B cell (primary cell): ENCODE results near the gene PHC2. TPM values are rescaled to one million over a fixed set of nuclear protein-coding genes. Genes with fewer than 3 reads are reported as not detected.
A peak's percentile ranks its signal among the peaks of the same experiment; 100 is the strongest.

Experiments used
- ATAC-seq: fragments of 200-7000 bp; cut with Tn5 transposase; one replicate; pipeline ENCODE4 v1.10.0; 2021; ENCODE audit warnings: low read depth, mild to moderate bottlenecking, moderate number of reproducible peaks, moderate library complexity
- CTCF ChIA-PET: fragments of 350-600 bp; sonication (Branson Sonifier 250); formaldehyde crosslinking; loops from one replicate; lab custom pipeline; 2021; ENCODE audit warnings: antibody characterized with exemption, inconsistent platforms; lab: Charles Lee
- POLR2A ChIA-PET: fragments of 350-600 bp; sonication (Branson Sonifier 250); formaldehyde crosslinking; loops from one replicate; lab custom pipeline; 2021; ENCODE audit warnings: antibody characterized with exemption; lab: Charles Lee
- DNase-seq: peaks from one replicate; pipeline ENCODE4 v3.0.0; 2013
- H2AFZ ChIP-seq: 2 replicates; pipeline ENCODE4 v1.6.1; 2012; ENCODE audit warnings: mild to moderate bottlenecking, low read depth, low read length; ENCODE audit not compliant: insufficient read depth, poor library complexity, severe bottlenecking
- H3K27ac ChIP-seq, 2 donors: 1 replicate in 1 of 2; 2 replicates in 1 of 2; pipeline ENCODE4 v1.5.1; 2012 to 2013; ENCODE audit warnings: low read length in 2 of 2, mild to moderate bottlenecking in 2 of 2, moderate library complexity in 1 of 2
- H3K27me3 ChIP-seq, 4 experiments: fragments of 200-600 bp in 1 of 4; sonication (generic) in 1 of 4; replicated peaks in 1 of 4; 1 replicate in 2 of 4; 2 replicates in 2 of 4; pipeline versions ENCODE4 v1.6.1 to v1.7.0; 2013 to 2016; ENCODE audit warnings: low read length in 3 of 4, mild to moderate bottlenecking in 2 of 4, mixed read lengths in 1 of 4, moderate library complexity in 1 of 4; ENCODE audit not compliant: insufficient read depth in 4 of 4, control insufficient read depth in 3 of 4; ENCODE audit errors: control extremely low read depth in 1 of 4
- H3K36me3 ChIP-seq, 2 experiments: replicated peaks in 1 of 2; 1 replicate in 1 of 2; 2 replicates in 1 of 2; pipeline versions ENCODE4 v1.6.1 to v1.7.1; 2013; ENCODE audit warnings: low read length in 1 of 2; ENCODE audit not compliant: insufficient read depth in 2 of 2, control insufficient read depth in 1 of 2; ENCODE audit errors: control extremely low read depth in 1 of 2, extremely low read depth in 1 of 2
- H3K4me1 ChIP-seq, 2 donors: fragments of 200-600 bp in 1 of 2; sonication (generic) in 1 of 2; 1 replicate in 1 of 2; 2 replicates in 1 of 2; pipeline versions ENCODE4 v1.5.1 to v1.6.1; 2013 to 2017; ENCODE audit warnings: low read length in 2 of 2; ENCODE audit not compliant: control insufficient read depth in 2 of 2, insufficient read depth in 2 of 2
- H3K4me2 ChIP-seq: replicated peaks from 2 replicates; pipeline ENCODE3; 2012; ENCODE audit warnings: mild to moderate bottlenecking, low read depth, low read length; ENCODE audit not compliant: poor library complexity, severe bottlenecking
- H3K4me3 ChIP-seq, 5 experiments: fragments of 200-600 bp in 1 of 5; sonication (generic) in 1 of 5; 1 replicate in 3 of 5; 2 replicates in 2 of 5; pipeline versions ENCODE4 v1.5.1 to v1.7.0; 2011 to 2016; ENCODE audit warnings: low read length in 4 of 5, mild to moderate bottlenecking in 4 of 5, low read depth in 2 of 5, control low read depth in 1 of 5, moderate library complexity in 1 of 5; ENCODE audit not compliant: insufficient read depth in 1 of 5; ENCODE audit errors: control extremely low read depth in 1 of 5, extremely low read depth in 1 of 5
- H3K79me2 ChIP-seq: fragments of 200-600 bp; sonication (generic); one replicate; pipeline ENCODE4 v1.6.0; 2016; ENCODE audit warnings: low read length; ENCODE audit not compliant: control insufficient read depth, insufficient read depth
- H3K9ac ChIP-seq: fragments of 200-600 bp; sonication (generic); 2 replicates; pipeline ENCODE4 v1.6.1; 2017; ENCODE audit warnings: mild to moderate bottlenecking, low read length, moderate library complexity
- H3K9me3 ChIP-seq, 3 donors: one replicate each; pipeline versions ENCODE4 v1.6.1 to v1.7.1; 2013; ENCODE audit warnings: low read length in 2 of 3; ENCODE audit not compliant: control insufficient read depth in 2 of 3, insufficient read depth in 1 of 3; ENCODE audit errors: control extremely low read depth in 1 of 3
- H4K20me1 ChIP-seq: 2 replicates; pipeline ENCODE4 v1.6.0; 2012; ENCODE audit warnings: mild to moderate bottlenecking, low read length; ENCODE audit not compliant: insufficient read depth, control insufficient read depth, poor library complexity, severe bottlenecking
- H3K27ac Mint-ChIP-seq: one replicate; pipeline ENCODE4 v1.8.0; 2021; ENCODE audit warnings: mixed read lengths
- H3K27me3 Mint-ChIP-seq: one replicate; pipeline ENCODE4 v1.8.0; 2021; ENCODE audit warnings: mixed read lengths
- H3K4me1 Mint-ChIP-seq: one replicate; pipeline ENCODE4 v1.8.0; 2021; ENCODE audit warnings: mixed read lengths
- H3K4me3 Mint-ChIP-seq: one replicate; pipeline ENCODE4 v1.8.0; 2021; ENCODE audit warnings: mixed read lengths
- H3K9me3 Mint-ChIP-seq: one replicate; pipeline ENCODE4 v1.8.0; 2022; ENCODE audit warnings: mixed read lengths; ENCODE audit not compliant: insufficient read depth
- EZH2 ChIP-seq: IDR thresholded peaks from 2 replicates; pipeline ENCODE4 v1.6.1; 2012; ENCODE audit warnings: borderline replicate concordance, low read depth, mild to moderate bottlenecking, moderate library complexity, low read length; ENCODE audit not compliant: insufficient read depth, poor library complexity, severe bottlenecking
- whole genome bisulfite sequencing: methylation state at CpG from one replicate; pipeline ENCODE4 v1.1.5; 2013; ENCODE audit warnings: missing lambda C conversion rate; ENCODE audit not compliant: insufficient coverage; 5-methylcytosine and 5-hydroxymethylcytosine counted together
- intact Hi-C: fragments of 100-400 bp; cut with micrococcal nuclease; formaldehyde crosslinking; loops from one replicate; pipeline ENCODE4 v1.10.0; 2022
- polyA plus RNA-seq: library from polyadenylated mRNA; depleted of rRNA; stranded (reverse); fragments of >200 nt; gene quantifications from 2 replicates; pipeline ENCODE4 v1.2.3, GENCODE V29; 2012
- total RNA-seq, 2 donors: library from RNA; stranded (reverse); fragments of 120-200 nt in 1 of 2; gene quantifications; 1 replicate in 1 of 2; 2 replicates in 1 of 2; pipeline versions ENCODE4 v1.2.3 to v1.2.4, GENCODE V29; 2013 to 2022
- TF ChIP-seq, protein P1 (sequence below): fragments of 200-600 bp; IDR thresholded peaks from one replicate; pipeline ENCODE4 v1.8.0; 2022; ENCODE audit warnings: antibody characterized with exemption, mild to moderate bottlenecking

PHC2 gene
- total and polyA plus RNA-seq, 2 donors (not counting 1 experiment from before 2014, with no cell fraction given), result 23.1 to 23.4 TPM

DNA sequence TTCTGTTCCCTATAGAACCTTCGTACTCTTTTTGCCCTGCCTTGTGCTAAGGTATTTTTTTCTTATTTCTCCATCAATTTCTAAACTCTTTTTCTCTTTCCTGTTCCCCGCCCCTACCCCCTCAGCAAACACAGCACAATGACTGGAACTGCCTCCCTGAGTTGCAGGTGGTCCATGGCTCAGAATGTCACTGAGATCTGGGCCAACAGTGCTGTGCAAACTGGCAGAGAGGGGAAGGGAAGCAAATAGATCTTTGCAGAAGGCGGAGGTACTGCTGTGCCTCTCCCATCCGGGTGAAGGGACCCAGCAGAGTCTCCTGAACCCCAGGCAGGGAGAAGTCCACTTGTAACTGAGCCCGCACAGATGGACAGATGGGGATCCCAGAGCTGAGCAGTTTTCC lies 77.4 kb downstream of the PHC2 start:
- H3K27ac Mint-ChIP-seq, result no peak overlapping the region
- Histone ChIP-seq H3K9me3 (no peaks in the 10 kb centered on the region), H3K27ac (no peak overlapping the region), H3K36me3 (no peaks in the 10 kb centered on the region), H3K27me3 (peaks cover 0 to 3% (median 0%) of the 10 kb centered on the region in 4 experiments), H3K4me1 (peaks cover 11 to 12% of the 10 kb centered on the region in 2 donors), H4K20me1 (peaks cover 4% of the 10 kb centered on the region), H2AFZ (no peak overlapping the region), H3K79me2 (peaks cover 6% of the 10 kb centered on the region), H3K4me2 (no peak overlapping the region), H3K4me3 (no peak overlapping the region), H3K9ac (no peak overlapping the region)
- WGBS, result 93% methylated on average over 4 of the region's 5 CpGs
- TF ChIP-seq, protein P1, sequence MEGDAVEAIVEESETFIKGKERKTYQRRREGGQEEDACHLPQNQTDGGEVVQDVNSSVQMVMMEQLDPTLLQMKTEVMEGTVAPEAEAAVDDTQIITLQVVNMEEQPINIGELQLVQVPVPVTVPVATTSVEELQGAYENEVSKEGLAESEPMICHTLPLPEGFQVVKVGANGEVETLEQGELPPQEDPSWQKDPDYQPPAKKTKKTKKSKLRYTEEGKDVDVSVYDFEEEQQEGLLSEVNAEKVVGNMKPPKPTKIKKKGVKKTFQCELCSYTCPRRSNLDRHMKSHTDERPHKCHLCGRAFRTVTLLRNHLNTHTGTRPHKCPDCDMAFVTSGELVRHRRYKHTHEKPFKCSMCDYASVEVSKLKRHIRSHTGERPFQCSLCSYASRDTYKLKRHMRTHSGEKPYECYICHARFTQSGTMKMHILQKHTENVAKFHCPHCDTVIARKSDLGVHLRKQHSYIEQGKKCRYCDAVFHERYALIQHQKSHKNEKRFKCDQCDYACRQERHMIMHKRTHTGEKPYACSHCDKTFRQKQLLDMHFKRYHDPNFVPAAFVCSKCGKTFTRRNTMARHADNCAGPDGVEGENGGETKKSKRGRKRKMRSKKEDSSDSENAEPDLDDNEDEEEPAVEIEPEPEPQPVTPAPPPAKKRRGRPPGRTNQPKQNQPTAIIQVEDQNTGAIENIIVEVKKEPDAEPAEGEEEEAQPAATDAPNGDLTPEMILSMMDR, result no peak
- no peak for TF ChIP-seq EZH2
- ChIA-PET CTCF (interaction anchor here (1.7 to 2.9 kb wide), 2 partner anchors 15 to 58 kb away, joined by 5 to 7 read pairs; no protein-coding TSS in a partner anchor), POLR2A (no interaction called here)
- H3K4me3 Mint-ChIP-seq, result no peak overlapping the region
- no peak for ATAC-seq
- intact Hi-C loops, result loop anchor here (5.0 kb wide), 2 partner anchors 56 to 536 kb away; partner anchors contain the start of genes S100PBP and YARS1
- peaks cover 12% of the 10 kb centered on the region for H3K4me1 Mint-ChIP-seq
- H3K27me3 Mint-ChIP-seq, result no peaks in the 10 kb centered on the region
- DNase-seq, result no peak
- H3K9me3 Mint-ChIP-seq, result no peaks in the 10 kb centered on the region

DNA sequence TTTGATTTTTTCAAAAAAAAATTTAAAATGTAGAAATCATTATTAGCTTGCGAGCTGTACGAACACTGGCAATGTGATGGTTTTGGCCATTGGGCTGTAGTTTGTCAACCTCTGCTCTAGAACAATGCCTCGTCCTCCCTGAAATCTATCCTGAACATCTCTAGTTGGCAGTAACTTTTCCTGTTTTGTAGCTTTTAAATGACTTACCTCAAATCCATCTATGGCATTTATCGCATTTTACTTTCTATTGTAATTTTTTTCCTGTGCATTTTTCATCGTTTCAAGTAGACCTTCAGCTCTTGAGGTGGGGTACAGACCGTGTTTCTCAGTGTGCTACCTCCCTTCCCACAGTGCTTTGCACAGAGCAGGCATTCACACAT lies 79.6 kb downstream of the PHC2 start:
- no peak overlapping the region for H3K4me3 ChIP-seq
- DNase-seq, result no peak
- Mint-ChIP-seq H3K27me3 (no peaks in the 10 kb centered on the region), H3K9me3 (no peaks in the 10 kb centered on the region), H3K27ac (no peak overlapping the region), H3K4me1 (peaks cover 32% of the 10 kb centered on the region), H3K4me3 (peak overlapping the region; percentile 38)
- H4K20me1 ChIP-seq, result peaks cover 21% of the 10 kb centered on the region
- TF ChIP-seq EZH2, result no peak
- TF ChIP-seq, protein P1, result no peak
- no peak overlapping the region for H3K4me2 ChIP-seq
- H3K9ac ChIP-seq, result no peak overlapping the region
- H3K4me1 ChIP-seq, result peaks cover 16 to 20% of the 10 kb centered on the region in 2 donors
- no peaks in the 10 kb centered on the region for H3K36me3 ChIP-seq
- POLR2A ChIA-PET, result interaction anchor here (0.6 to 0.7 kb wide), 2 partner anchors 85 to 121 kb away, joined by 3 to 4 read pairs; no protein-coding TSS in a partner anchor
- CTCF ChIA-PET, result interaction anchor here (0.7 to 2.3 kb wide), 3 partner anchors 9 to 55 kb away, joined by 3 to 10 read pairs (median 7); no protein-coding TSS in a partner anchor
- H3K9me3 ChIP-seq, result no peaks in the 10 kb centered on the region
- no peak overlapping the region for H3K27ac ChIP-seq
- no peak overlapping the region for H2AFZ ChIP-seq
- H3K27me3 ChIP-seq, result peaks cover 0 to 3% (median 0%) of the 10 kb centered on the region in 4 experiments
- H3K79me2 ChIP-seq, result peaks cover 28% of the 10 kb centered on the region
- intact Hi-C loops, result loop anchor here (5.0 kb wide), 2 partner anchors 54 to 534 kb away; partner anchors contain the start of genes S100PBP and YARS1
- WGBS, result 98% methylated on average over 4 of the region's 6 CpGs
- ATAC-seq, result no peak
